H54 (cell line): Measurements from ENCODE around the gene KCNE3.

ENCODE experiments used
- DNase-seq: peaks from one replicate; pipeline ENCODE4 v3.0.0; 2011; ENCODE audit warnings: low spot score, mixed read lengths; ENCODE audit not compliant: insufficient read length
- FAIRE-seq: peaks from 3 replicates; lab custom pipeline; 2011; peaks lifted over from hg19 to GRCh38; lab: Jason Lieb, UNC
- POLR2A ChIP-seq: IDR thresholded peaks from 2 replicates; pipeline ENCODE4 v1.6.1; 2011; ENCODE audit warnings: low read depth, mild to moderate bottlenecking, low read length

KCNE3 gene

DNA sequence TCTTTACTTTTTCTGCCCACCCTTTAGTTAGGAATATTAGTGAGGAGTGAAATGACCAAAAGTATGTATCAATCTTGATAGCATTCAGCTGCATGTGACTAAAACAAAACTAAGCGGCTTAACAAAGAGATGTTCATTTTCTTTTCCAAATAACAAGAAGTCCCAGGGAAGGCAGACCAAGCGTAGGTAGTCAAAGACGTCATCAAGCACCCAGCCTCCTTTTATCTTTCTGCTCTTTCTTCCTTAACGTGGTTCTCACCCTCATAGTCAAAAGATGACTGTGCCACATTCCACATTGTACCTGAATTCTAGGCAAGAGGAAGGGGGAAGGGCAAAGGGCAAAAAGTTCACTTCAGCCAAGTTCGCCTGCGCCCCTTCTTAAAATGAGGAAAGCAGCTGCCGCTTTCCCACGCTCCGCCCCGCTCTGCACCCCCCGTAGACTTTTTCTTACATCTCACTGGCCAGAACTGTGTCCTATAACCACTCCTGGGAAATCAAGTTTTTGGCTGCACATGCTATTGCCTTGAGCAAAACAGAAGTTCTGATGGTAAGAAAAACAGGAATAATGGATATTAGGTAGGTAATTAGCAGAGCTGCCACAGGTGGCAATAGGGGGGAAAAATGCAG is 54.5 kb downstream of the KCNE3 start:
- DNase-seq = no peak
- no peak for FAIRE-seq
- TF ChIP-seq POLR2A = no peak

DNA sequence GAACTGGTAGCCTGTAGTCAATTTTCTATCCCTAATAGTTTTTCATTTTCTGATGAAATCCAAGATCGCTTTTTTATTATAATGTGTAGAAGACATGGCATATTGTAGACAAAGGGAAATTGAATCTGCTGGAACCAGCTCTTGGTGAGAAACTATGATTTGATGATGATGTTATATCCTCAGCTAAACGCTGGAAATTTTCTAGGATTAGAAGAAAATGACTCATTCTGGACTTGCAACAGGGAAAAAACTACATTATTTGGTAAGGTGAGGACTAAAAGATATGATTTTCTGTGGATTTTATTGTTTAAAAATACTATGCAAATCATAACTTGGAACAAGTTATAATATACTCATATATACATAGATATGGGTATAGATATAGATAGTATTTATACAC is 55.0 kb downstream of the KCNE3 start:
- TF ChIP-seq POLR2A = no peak
- FAIRE-seq = no peak
- no peak for DNase-seq

DNA sequence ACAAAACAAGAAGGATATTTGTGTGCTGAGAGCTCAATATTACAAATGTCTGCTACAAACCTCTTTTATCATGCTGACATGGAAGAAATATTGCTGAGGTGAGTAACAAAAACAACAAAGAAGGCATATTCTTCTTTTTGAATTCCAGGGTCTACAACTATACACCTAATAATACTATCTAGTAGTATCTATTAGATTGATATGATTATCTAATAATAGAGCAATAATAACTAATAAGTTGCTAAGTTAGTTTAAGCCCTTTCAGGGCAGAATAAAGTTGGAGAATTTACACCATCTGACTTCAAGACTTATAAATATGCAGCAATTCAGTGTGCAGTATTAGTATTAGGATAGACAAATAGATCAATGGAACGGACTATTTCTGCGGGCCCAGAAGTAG is 57.7 kb downstream of the KCNE3 start:
- TF ChIP-seq POLR2A = no peak
- FAIRE-seq (no peak), DNase-seq (no peak)
